Stimulated activated CD4-positive, alpha-beta T cell treated with anti-CD3 and anti-CD28 coated beads, Interleukin-1b, Interleukin-23, amount 100 ng/mL, for 1 hour (primary cell): Measurements from ENCODE around the gene RNU6-8.

ENCODE experiments used
- DNase-seq, 2 donors: peaks; one replicate each; pipeline ENCODE4 v3.0.0-alpha.2; 2020; ENCODE audit warnings: low read depth in 2 of 2

Gene RNU6-8

DNA sequence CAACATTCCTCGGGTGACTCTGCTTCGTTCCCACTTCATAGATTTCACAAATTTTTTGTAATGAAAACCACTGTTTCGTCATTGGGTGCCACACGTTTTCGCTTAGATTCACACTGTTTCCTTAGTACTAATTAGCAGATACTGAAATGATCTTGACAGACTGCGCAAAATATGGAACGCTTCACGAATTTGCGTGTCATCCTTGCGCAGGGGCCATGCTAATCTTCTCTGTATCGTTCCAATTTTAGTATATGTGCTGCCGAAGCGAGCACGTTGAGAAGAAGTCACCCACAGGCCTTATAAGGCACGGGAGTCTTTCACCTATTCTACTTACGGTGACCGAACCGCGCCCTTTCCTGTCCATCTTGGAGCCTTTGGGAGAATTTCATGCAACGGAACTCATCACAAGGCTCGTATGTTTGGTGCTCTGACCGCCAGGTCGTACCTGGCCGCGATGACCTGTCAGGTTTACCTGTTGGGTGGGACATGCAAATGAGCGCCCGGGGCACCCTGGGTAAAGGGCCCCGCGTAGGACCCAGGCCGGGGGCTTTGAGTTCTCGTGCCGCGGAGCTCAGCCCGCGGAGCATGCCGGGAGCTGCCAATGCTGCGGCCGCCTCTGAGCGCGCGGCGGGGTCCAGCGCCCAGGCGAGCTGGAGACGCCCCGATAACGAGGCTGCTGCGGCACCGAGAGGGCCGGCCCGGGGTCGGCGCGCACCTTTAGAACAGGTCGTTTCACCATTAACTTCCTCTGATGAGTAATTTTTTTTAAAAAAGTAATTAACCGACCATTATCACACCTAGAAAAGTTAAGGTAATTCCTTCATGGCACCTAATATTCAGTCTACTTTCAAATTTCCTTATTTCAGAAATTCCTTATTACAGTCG is at the start of gene RNU6-8:
RNU6-8 (minus strand) TSS at position 272 of the 885 bp plus-strand sequence.
- peak; percentile 76 to 78 for DNase-seq

GRCh38 chr14:32252030-32252670 is 49.1 kb upstream of the RNU6-8 start:
- peak in 1 of 2 donors; percentile 10 for DNase-seq

DNA sequence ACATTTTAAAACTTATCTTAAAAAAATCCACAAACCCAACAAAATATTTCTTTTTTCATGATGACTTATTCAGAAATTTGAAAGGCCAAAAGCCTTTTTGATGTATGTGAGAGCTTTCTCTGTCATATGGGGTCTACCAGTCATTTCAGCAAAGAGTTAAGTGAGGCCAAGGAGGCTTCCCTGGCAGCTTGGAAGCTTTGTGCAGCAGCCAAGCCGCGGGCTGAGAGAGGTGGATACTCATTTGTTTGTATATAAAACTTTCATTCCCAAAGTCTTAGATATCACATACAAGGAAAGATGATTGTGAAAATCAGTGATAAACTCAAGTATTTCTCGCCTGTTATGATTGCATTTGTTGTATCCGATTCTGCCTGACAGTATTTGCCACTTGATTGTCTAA is 48.5 kb upstream of the RNU6-8 start:
- no peak for DNase-seq

GRCh38 chr14:32250681-32251080 is 47.6 kb upstream of the RNU6-8 start:
- DNase-seq: no peak

- DNase-seq: no peak
Observed at GRCh38 chr14:32249780-32250179, 46.7 kb upstream of the RNU6-8 start.

DNA sequence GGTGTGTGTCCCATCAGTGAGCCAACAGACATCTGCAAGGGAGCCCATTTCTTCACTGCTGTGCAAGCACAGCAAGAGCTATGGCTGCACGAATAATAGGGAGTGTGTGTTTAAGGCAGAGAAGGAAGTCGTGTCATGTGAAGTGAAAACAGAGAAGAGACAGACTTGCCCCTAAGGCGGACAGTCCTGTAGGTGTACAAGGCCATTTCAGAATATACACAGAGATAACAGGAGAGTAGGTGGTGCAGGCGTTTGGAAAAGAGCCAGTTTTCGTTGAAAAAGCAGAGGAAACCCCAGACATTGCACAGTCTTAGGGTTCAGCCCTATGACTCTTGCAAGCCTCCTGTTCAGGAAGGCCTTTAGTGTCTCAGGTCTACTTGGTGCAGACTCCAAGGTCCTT is 46.3 kb upstream of the RNU6-8 start:
- DNase-seq: no peak

DNA sequence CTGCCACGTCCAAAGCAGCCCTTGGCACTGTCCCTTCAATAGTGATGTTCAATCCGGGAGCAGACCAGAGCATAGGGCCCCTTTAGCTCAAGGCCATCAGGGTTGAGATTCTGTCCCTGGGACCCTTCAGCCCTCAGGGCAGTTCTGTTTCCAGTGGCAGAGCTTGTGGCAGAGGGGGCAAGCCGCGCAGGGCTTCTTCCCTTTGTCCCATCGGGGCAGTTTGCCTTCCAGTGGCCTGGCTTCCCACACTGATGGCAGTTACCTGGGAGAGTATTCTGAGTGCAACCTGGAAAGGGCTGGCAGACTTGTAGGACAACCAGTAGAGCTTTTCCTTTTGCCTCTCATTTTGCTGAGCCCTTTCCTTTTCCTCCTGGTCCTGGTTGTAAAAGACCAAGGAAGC is 43.7 kb upstream of the RNU6-8 start:
- no peak for DNase-seq

- DNase-seq: no peak
Observed at GRCh38 chr14:32244404-32244803, 41.3 kb upstream of the RNU6-8 start.

- no peak for DNase-seq
Observed at GRCh38 chr14:32233260-32233659, 30.2 kb upstream of the RNU6-8 start.

GRCh38 chr14:32232481-32232880 is 29.4 kb upstream of the RNU6-8 start:
- no peak for DNase-seq

- DNase-seq: no peak
Observed at GRCh38 chr14:32230695-32231280, 27.7 kb upstream of the RNU6-8 start.

- no peak for DNase-seq
Observed at GRCh38 chr14:32230181-32230580, 27.1 kb upstream of the RNU6-8 start.

DNA sequence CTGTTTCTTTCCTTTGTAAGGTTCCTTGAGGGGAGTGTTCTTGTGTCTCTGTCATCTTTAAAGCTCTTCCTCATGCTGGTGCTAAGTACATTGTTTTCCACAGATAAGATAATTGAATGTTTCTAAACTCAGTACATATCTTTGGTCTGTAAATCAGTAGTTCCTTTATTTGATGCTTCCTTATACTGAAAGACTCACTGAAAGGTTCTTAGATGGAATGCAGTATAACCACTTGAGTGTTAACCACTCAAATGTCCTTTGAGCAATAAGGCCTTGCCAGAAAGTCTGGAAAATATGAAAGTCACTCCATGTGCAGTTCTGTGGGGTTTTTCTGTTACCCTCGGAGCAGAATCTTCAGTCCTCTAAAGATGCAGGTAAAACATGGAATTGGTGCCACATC is 23.0 kb upstream of the RNU6-8 start:
- DNase-seq: no peak

GRCh38 chr14:32225378-32225920 is 22.4 kb upstream of the RNU6-8 start:
- no peak for DNase-seq

DNA sequence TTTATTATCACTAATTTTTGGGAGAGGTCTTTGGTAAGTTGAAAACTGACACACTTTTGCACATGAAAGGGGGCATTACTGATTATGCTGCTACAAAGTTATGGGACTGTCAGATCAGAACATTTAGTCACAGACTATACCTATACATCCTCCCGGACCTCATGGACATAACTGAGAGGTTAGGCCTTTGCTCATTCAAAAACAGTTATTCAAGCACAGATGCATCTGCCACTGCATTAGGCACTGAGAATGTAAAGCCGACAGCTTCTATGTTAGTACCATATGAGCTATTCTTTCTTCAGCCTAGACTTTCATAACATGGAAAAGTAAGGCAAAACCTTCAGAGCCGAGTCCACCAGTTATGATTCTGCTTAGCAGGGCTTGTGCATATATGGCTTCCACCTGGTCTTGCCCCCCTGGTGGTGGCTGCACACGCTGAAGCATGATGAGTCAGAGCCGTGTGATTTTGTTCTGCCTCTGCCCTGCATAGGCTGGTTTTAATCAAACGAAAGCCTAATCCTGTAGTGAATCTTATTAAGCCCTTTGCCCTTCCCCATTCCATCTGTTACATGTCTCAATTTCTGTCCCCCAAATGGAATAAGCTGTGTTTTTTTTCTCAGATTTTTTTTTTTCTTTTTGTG is 21.8 kb upstream of the RNU6-8 start:
- DNase-seq: no peak

- DNase-seq: no peak
Observed at GRCh38 chr14:32217301-32217700, 14.2 kb upstream of the RNU6-8 start.

DNA sequence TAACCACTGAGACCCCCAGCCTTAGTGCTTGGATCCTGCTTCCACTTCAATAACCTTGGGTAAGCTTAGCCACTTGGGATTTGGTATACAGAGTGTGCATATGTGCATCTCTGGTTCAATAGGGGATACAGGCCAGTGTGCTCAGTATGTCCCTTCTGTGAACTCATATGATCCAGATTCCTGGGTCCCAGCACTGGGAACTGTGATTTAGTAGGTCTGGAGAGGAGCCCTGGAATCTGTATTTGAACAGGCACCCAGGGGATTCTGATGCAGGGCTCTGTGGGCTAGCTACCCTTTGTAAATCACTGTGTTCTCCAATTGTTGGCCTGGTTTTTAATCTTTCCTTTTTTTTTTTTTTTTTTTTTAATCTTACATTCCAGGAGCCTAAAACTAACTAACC is 9.8 kb upstream of the RNU6-8 start:
- DNase-seq: no peak

DNA sequence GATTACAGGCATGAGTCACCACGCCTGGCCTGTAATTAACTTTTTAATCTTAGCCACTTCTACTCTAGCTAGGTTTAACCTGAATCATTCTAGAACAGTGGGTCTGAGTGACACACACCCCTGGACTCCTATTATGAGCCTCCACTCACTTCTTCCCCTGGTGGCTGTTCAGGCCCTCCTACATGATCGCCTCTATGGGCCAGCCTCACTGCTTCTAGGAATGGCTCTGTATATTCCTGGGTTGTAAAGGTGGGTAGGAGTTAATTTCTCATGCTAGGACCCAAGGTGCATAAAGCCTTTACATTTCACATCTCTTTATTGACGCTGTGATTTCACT is 8.0 kb upstream of the RNU6-8 start:
- DNase-seq: no peak

DNA sequence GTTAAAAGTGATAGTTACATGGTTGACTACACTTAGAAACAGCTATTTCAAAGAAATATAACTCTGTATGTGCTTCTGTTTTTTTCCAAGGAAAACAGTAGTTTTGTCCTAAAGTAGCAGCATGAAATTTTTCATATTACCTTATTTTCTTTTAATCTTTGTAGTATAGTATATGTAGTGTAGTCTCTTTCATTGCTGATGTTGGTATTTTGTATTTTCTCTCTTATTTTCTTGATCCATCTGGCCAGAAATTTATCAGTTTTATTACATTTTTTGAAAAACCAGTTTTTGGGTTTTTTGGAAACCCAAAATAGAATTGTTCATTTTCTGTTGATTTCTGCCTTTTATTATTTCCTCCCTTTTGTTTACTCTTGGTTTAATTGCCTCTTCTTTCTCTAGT is 6.4 kb upstream of the RNU6-8 start:
- DNase-seq: no peak

DNA sequence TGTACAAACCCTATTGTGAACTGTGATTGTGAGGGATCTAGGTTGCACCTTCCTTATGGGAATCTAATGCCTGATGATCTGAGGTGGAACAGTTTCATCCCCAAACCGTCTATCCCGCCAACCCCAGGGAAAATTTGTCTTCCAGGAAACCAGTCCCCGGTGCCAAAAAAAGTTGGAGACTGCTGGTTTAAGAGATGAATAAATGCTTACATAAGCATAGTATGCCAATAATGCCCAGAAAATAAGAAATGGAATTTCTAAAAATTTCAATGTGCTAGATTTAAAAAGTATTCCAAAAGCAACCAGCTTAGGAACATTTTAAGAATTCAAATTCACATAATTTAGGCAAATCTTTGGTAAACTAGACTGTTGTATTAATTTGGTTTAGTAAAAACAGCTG is 5.4 kb upstream of the RNU6-8 start:
- no peak for DNase-seq

DNA sequence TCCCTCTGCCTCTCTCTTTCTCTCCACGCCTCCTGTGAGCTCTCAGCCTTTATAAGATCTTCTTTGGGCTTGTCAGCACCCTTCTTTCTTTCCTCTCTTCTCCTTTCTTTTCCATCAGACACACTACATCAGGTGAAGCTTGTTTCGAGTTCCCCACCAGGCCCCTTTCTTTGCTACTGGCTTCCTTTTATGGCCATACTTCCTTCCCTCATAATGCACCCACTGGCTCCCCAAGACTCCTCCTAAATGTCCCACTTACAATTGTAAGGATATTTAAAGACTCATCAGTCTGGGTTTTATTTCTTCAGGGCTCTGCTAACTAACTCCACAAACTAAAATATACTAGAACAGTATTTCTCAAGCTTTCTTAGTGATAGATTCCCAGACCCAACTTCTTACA is 3.5 kb upstream of the RNU6-8 start:
- DNase-seq: no peak

- DNase-seq: no peak
Observed at GRCh38 chr14:32205984-32206383, 2.9 kb upstream of the RNU6-8 start.
